Upper lobe of left lung (tissue), 6 donors: Measurements from ENCODE around the gene TMEM229B. TPM values are rescaled to one million over a fixed set of nuclear protein-coding genes. Genes with fewer than 3 reads are reported as not detected.
A peak's percentile ranks its signal among the peaks of the same experiment; 100 is the strongest.

Experiments used
- ATAC-seq, 2 donors: fragments of 200-7000 bp; cut with Tn5 transposase; one replicate each; pipeline ENCODE4 v1.9.1; 2022; ENCODE audit warnings: mild to moderate bottlenecking in 2 of 2, moderate library complexity in 2 of 2; ENCODE audit not compliant: low FRiP score in 2 of 2
- DNase-seq, 2 donors: peaks; one replicate each; pipeline ENCODE4 v3.0.0-alpha.2; 2019 to 2020
- H3K27ac ChIP-seq, 4 donors: fragments of 200-600 bp; sonication (generic); one replicate each; pipeline ENCODE4 v1.5.1; 2016 to 2019
- H3K27me3 ChIP-seq, 4 donors: fragments of 200-600 bp; sonication (generic); one replicate each; pipeline ENCODE4 v1.5.1; 2017 to 2019
- H3K36me3 ChIP-seq, 4 donors: fragments of 200-600 bp; sonication (generic); one replicate each; pipeline ENCODE4 v1.5.1; 2016 to 2019
- H3K4me1 ChIP-seq, 4 donors: fragments of 200-600 bp; sonication (generic); one replicate each; pipeline ENCODE4 v1.5.1; 2018 to 2019
- H3K4me3 ChIP-seq, 4 donors: fragments of 200-600 bp; sonication (generic); one replicate each; pipeline ENCODE4 v1.5.1; 2017 to 2019; ENCODE audit warnings: mild to moderate bottlenecking in 2 of 4, moderate library complexity in 1 of 4
- H3K9me3 ChIP-seq, 4 donors: fragments of 200-600 bp; sonication (generic); one replicate each; pipeline ENCODE4 v1.5.1; 2018 to 2019
- EP300 ChIP-seq, 4 donors: sonication (generic); formaldehyde crosslinking; IDR thresholded peaks; one replicate each; pipeline ENCODE4 v1.5.1; 2017; ENCODE audit warnings: antibody characterized with exemption in 4 of 4, control low read depth in 2 of 4
- POLR2A ChIP-seq, 4 donors: fragments of 450-650 bp; IDR thresholded peaks; one replicate each; pipeline ENCODE4 v1.5.1; 2016 to 2017; ENCODE audit warnings: antibody characterized with exemption in 4 of 4, mild to moderate bottlenecking in 2 of 4
- POLR2AphosphoS5 ChIP-seq, 2 donors: sonication (generic); formaldehyde crosslinking; IDR thresholded peaks; one replicate each; pipeline ENCODE4 v1.5.1; 2017; ENCODE audit warnings: antibody characterized with exemption in 2 of 2
- WGBS, 2 donors: methylation state at CpG; one replicate each; pipeline ENCODE4 v1.1.5; 2017 to 2018; 5-methylcytosine and 5-hydroxymethylcytosine counted together
- total RNA-seq, 6 donors: library from RNA; depleted of rRNA in 4 of 6; stranded (reverse); fragments of >200 nt in 4 of 6; gene quantifications; one replicate each; pipeline versions ENCODE4 v1.1.0 to v1.2.1, GENCODE V29; 2016 to 2021
- TF ChIP-seq, protein P1 (sequence below), 6 experiments: fragments of 450-650 bp in 4 of 6; fragments of 200-600 bp in 2 of 6; sonication (generic) in 2 of 6; IDR thresholded peaks; one replicate each; pipeline ENCODE4 v1.5.1; 2016 to 2019; ENCODE audit warnings: antibody characterized with exemption in 6 of 6
- donor health status: DM: no; HTN: no; CAD: no; lungs with moderate emphysema.
- donor health status: DM: no; HTN: yes; CAD: no; lungs with severe emphysema.

TMEM229B gene
- total RNA-seq, 6 donors from 2014 or later, result 2.1 to 8.5 (median 5.4) TPM

DNA sequence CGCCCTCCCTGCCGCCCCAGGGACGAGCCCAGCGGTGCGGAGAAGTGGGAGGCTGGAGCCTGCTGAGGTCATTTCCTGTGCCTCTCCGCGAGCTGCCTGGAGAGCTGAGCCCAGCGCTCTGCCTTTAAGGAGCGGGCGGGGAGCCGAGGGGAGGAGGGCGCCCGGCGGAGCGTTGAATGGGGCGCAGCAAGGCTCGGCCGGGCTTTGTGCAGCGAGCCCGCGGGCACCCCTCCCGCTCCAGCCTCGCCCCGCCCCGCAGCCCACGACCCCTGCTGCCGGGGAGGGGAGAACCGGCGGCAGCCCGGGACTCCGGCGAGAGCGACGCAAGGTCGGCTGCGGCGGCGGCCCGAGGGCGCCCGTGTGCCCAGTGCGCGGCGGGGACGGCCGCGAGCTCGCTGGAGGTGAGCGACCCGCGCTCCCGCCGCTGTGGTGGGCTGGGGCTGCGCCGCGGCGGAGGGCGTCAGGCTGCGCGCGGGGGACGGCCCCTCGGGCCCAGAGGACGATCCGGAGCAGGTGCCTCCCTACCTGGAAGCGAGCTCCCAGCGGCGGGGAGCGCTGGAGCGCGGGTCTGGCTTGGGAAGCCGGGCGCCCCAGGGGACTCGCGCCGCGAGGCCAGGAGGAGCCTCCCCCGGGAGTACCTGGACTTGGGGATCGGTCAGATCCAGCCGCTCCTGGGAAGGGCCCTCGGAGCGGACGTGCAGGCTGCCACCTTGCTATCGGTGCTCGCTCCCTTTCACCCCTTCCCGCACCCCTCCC, 44.7 kb upstream of the TMEM229B start, which contains the start of gene PLEKHH1:
Gene PLEKHH1, plus strand, starts transcription at position 293 of the 756 bp plus-strand sequence. CDS start 8,578 bp downstream, outside the sequence.
- Histone ChIP-seq H3K4me3 (peak within 1 kb of the TSS; percentile 62 to 86 (median 80)), H3K36me3 (no peaks in the 10 kb centered on the region), H3K27ac (peak within 1 kb of the TSS in 1 of 4 donors; percentile 72), H3K27me3 (peaks cover 0 to 11% (median 0%) of the 10 kb centered on the region in 4 donors), H3K9me3 (no peaks in the 10 kb centered on the region), H3K4me1 (peaks cover 12 to 19% (median 16%) of the 10 kb centered on the region in 4 donors)
- peak; percentile 81 to 91 for DNase-seq
- ATAC-seq, result peak; percentile 78 to 96
- TF ChIP-seq POLR2AphosphoS5 (IDR thresholded peaks at IDR 0.05) (no peak), POLR2A (IDR thresholded peaks at IDR 0.05) (peak in 1 of 4 donors; percentile 68)
- TF ChIP-seq, protein P1, sequence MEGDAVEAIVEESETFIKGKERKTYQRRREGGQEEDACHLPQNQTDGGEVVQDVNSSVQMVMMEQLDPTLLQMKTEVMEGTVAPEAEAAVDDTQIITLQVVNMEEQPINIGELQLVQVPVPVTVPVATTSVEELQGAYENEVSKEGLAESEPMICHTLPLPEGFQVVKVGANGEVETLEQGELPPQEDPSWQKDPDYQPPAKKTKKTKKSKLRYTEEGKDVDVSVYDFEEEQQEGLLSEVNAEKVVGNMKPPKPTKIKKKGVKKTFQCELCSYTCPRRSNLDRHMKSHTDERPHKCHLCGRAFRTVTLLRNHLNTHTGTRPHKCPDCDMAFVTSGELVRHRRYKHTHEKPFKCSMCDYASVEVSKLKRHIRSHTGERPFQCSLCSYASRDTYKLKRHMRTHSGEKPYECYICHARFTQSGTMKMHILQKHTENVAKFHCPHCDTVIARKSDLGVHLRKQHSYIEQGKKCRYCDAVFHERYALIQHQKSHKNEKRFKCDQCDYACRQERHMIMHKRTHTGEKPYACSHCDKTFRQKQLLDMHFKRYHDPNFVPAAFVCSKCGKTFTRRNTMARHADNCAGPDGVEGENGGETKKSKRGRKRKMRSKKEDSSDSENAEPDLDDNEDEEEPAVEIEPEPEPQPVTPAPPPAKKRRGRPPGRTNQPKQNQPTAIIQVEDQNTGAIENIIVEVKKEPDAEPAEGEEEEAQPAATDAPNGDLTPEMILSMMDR (IDR thresholded peaks at IDR 0.05), result no peak
- 4% methylated on average over 26 to 27 of the region's 86 CpGs for WGBS, 2 donors

DNA sequence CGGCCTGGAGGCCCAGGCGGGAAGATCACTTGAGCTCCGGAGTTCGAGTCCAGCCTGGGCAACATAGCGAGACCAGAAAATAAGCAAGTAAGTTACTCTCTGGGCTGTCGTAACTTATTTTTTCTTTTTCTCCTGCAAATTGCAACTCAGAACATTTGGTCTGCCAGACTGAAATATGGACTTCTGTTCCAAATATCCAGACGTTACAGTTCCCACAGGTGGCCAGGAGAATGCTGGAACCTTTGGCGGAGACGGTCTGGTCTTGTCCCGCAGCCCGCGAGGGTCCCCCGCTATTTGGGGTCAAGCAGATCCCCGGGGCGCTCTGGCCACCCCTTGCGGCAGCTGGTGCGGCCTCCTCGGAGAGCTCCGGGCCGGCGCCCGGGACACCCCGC, 44.1 kb upstream of the TMEM229B start:
- peaks cover 12 to 19% (median 16%) of the 10 kb centered on the region in 4 donors for H3K4me1 ChIP-seq
- DNase-seq, result no peak
- H3K4me3 ChIP-seq, result peak overlapping the region; percentile 62 to 86 (median 80)
- no peaks in the 10 kb centered on the region for H3K9me3 ChIP-seq
- ATAC-seq, result no peak
- H3K27me3 ChIP-seq, result peaks cover 0 to 11% (median 0%) of the 10 kb centered on the region in 4 donors
- TF ChIP-seq POLR2AphosphoS5 (IDR thresholded peaks at IDR 0.05) (no peak), EP300 (IDR thresholded peaks at IDR 0.05) (no peak), POLR2A (IDR thresholded peaks at IDR 0.05) (no peak)
- TF ChIP-seq, protein P1 (IDR thresholded peaks at IDR 0.05), result no peak
- peak overlapping the region in 1 of 4 donors; percentile 72 for H3K27ac ChIP-seq
- WGBS, 2 donors, result 23 to 27% methylated on average over 19 to 20 of the region's 23 CpGs
- no peaks in the 10 kb centered on the region for H3K36me3 ChIP-seq

DNA sequence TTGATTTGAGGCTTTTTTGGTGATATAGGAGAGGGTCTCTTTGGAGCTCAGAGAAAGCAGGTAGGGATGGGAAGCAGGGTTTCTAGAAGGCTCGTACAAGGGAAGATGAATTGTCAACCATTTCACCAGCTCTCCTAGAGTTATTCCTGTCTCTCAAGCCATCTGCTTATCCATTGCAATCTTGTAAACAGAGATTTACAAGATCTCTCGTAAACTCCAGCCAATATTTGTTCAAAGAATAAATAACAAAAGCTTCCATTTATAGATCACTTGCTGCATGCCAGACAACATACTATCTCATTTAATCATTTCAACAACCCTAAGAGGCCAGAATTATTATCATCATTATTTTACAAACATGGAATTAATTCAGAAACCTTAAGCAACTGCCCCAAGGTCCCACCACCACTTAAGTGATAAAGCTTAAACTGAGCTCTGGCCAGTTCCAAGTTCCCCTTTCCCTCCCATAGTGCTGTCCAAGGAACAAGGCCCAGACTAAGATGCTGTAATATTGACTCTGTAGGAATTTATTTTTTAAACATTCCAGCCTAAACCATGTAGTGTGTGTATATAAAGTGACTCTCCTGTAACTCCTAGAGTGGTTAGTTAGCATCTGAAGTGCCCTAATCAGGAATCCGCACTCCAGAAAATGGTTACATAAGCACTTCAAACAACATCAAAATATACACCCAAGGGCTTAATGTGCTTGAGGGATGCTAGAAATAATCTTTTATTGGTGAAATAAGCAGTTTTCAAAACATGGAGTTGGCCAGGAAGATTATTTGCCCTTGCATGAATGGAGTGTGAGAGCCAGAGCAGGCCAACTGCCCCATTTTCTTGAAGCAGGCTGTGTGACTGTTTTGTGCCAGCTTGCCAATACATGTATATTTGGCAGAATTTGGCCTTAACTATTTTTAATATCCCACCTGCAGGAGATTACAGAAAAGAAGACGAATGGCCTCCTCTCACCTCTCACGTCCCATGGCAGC, 41.7 kb upstream of the TMEM229B start:
- no peak for TF ChIP-seq POLR2AphosphoS5 (IDR thresholded peaks at IDR 0.05)
- TF ChIP-seq POLR2A (IDR thresholded peaks at IDR 0.05), result no peak
- TF ChIP-seq EP300 (IDR thresholded peaks at IDR 0.05), result peak in 1 of 4 donors; percentile 65
- TF ChIP-seq, protein P1 (IDR thresholded peaks at IDR 0.05), result no peak
- no peak overlapping the region for H3K4me3 ChIP-seq
- H3K4me1 ChIP-seq, result peaks cover 12 to 19% (median 16%) of the 10 kb centered on the region in 4 donors
- ATAC-seq, result peak in 1 of 2 donors; percentile 77
- WGBS, 2 donors, result 63 to 67% methylated on average over 5 of the region's 5 CpGs
- no peak overlapping the region for H3K27ac ChIP-seq
- no peak for DNase-seq
- no peaks in the 10 kb centered on the region for H3K9me3 ChIP-seq
- H3K27me3 ChIP-seq, result peaks cover 0 to 11% (median 0%) of the 10 kb centered on the region in 4 donors
- H3K36me3 ChIP-seq, result no peaks in the 10 kb centered on the region

DNA sequence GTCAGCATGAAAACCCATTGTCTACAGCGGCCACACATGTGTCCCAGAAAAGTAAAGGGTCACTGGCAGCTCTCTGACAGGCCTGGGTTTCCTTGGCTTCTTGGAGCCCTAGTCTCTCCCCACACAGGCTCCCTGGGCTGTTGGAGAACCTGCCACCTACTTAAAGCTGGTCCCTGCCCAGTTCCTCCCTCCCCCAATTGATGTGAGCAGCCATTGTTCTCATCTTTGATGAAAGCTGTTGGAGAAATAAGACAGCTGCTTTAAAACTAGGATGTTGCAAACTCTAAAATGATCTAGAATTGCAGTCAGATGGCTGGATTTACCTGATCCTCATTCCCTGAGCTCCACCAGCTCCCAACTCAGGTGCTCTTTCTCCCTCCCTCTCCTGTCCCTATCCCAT, 39.8 kb upstream of the TMEM229B start:
- Histone ChIP-seq H3K27ac (no peak overlapping the region), H3K9me3 (no peaks in the 10 kb centered on the region), H3K27me3 (peaks cover 0 to 6% (median 0%) of the 10 kb centered on the region in 4 donors), H3K4me1 (peaks cover 6 to 15% (median 10%) of the 10 kb centered on the region in 4 donors), H3K4me3 (no peak overlapping the region), H3K36me3 (no peaks in the 10 kb centered on the region)
- no peak for ATAC-seq
- 100% methylated on average over 1 of the region's 1 CpG; no CpG with 5 or more reads in 1 of the 2 donors for WGBS, 2 donors
- no peak for DNase-seq
- TF ChIP-seq POLR2AphosphoS5 (IDR thresholded peaks at IDR 0.05), result no peak
- TF ChIP-seq, protein P1 (IDR thresholded peaks at IDR 0.05), result no peak
- TF ChIP-seq EP300 (IDR thresholded peaks at IDR 0.05), result no peak
- TF ChIP-seq POLR2A (IDR thresholded peaks at IDR 0.05), result no peak
